ENCODE measurements around the gene CLDN3.

- TF ChIP-seq POLR2A (IDR thresholded peaks at IDR 0.05) (no peak), CTCF (IDR thresholded peaks at IDR 0.05) (no peak)
These were observed 1.2 kb downstream of the CLDN3 start for GRCh38 chr7:73768641-73769480.

All from sigmoid colon (tissue), 3 donors.